Stimulated activated CD8-positive, alpha-beta memory T cell treated with anti-CD3 and anti-CD28 coated beads, Interleukin-7, amount 100 ng/mL, for 1 hour (primary cell): ENCODE results near the gene ACVR1B.
A peak's percentile ranks its signal among the peaks of the same experiment; 100 is the strongest.

Experiments
- DNase-seq, 2 donors: peaks; one replicate each; pipeline ENCODE4 v3.0.0-alpha.2; 2020; ENCODE audit warnings: low read depth in 2 of 2

Gene ACVR1B

DNA sequence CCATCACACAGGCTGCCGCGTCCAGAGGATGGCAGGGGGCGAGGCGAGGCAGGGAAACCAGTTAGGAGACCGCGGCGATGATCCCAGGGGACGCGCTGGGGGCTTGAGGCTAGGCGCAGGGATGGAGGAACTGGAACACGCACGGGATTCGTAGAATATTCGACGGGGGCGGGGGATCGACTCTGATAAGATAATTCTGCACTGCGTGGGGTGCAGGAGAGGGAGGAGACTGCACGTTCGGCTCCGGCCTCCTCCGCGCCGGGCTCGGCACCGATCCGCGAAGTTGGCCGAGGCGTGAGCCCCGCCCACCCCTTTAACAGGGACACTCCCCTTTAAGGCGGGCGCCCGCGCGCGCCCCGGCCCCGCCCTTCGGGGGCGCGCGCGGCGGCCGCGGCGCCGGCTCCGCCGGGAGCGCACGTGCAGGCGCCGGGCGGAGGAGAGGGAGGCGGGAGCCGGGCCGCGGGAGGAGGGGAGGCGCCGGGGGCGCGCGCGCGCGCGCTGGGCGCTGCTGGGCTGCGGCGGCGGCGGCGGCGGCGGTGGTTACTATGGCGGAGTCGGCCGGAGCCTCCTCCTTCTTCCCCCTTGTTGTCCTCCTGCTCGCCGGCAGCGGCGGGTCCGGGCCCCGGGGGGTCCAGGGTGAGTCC, at the start of gene ACVR1B:
ACVR1B (plus strand) TSS at position 501 of the 644 bp plus-strand sequence; CDS start at position 546, 45 bp downstream.
- DNase-seq = peak; percentile 73 to 74

GRCh38 chr12:51901881-51902280, 49.6 kb upstream of the ACVR1B start:
- DNase-seq = no peak

GRCh38 chr12:51904951-51905470, 46.5 kb upstream of the ACVR1B start:
- DNase-seq = no peak

- DNase-seq = no peak
These were observed 45.7 kb upstream of the ACVR1B start for GRCh38 chr12:51905471-51906429.

- no peak for DNase-seq
These were observed 44.9 kb upstream of the ACVR1B start for GRCh38 chr12:51906430-51907082.

- no peak for DNase-seq
These were observed 44.2 kb upstream of the ACVR1B start, which contains the start of gene ACVRL1 for GRCh38 chr12:51907083-51907855. Gene ACVRL1 (plus strand): TSS chr12:51907504. CDS start chr12:51912475, 4,971 bp downstream.

DNA sequence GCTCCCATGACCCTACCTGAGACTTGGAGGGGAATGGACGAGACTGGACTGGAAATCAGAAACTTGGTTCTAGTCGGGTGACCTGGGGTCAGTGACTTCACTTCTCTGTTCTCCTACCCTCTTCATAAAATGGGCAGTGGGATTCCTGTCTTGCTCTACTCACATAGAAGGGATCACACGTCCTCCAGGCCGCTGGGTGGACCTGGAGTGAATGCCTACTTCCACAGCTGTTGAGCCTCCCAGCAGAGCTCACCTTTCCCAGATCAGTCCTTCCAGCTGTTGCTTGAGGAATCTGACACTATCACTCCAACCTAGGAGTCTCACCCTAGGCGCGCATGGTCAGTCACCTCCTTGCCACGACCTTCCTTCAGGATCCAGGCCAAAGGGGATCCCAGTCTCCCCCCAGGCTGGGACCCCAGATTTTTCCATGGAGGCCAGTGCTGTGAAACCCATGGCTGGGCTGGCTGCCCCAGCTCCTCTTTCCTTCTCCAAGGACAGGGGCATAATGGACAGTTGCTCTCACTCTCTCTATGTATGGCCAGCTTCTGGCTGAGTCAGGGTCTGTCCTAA, 43.6 kb upstream of the ACVR1B start:
- no peak for DNase-seq

DNA sequence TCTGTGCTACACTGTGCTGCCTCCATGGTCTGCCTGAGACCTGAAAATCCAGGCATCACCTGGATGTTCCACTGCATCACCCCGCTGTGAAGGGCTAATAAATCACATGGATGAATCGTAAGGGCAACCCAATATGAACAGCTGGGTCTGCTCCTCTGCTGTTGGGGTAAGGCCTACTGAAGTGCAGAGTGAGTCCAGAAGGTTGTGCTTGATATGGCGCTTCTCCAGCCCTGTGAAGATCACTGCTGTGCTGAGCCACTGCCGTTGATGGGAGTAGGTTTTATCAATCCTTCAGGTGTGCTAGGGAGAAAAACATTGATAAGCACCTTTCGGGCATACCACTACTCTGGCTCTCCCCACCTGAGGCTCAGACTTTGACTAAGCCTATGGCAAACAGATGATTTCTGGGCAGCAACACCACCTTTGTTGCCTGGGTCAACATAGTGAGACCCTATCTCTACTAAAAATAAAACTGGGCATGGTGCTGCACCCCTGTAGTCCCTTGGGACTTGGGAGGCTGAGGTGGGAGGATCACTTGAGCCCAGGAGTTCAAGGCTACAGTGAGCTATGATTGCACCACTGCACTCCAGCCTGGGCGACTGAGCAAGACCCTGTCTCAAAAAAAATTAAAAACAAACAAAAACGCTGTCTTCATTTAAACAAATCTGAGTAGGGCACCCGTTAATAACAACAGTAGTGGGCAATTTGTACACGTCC, 42.5 kb upstream of the ACVR1B start:
- DNase-seq = no peak

GRCh38 chr12:51910168-51910567, 41.3 kb upstream of the ACVR1B start:
- no peak for DNase-seq

DNA sequence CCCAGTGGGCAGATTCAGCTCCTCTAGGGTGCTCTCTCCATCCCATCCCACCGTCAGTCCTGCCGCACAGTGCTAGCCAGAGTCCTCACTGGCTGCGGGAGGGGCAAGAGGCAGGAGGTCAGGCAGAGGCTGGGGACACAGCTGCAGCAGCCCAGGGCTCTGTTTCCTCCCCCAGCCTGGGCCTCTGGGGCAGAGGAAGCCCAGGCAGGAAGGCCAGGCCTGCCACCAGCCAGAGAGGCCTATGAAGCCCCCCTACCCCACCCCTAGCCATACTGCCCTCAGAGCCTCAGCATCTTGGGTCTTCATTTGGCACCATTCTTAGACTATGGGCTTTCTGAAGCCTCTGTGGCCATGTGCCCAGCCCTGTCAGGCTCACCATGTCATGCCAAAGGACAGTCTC, 40.8 kb upstream of the ACVR1B start:
- DNase-seq = no peak

DNA sequence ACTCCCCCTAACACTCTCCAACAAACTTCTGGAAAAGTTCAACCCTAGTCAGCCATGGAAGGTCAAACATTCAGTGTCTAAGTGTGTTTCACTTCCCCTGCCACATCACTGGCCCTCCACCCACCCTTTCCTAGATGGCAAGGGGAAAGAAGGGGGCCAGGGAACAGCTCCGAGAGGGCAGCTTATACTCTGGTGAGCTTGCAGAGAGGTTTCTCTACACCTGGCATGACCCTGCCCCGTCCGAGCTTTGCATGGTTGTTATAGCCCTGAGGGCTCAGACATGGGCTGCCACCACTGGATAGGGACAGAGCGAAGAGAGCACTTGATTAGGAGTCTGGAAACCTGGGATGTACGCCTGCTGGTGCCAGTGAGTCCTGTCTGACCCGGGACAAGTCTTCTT, 40.2 kb upstream of the ACVR1B start:
- DNase-seq = no peak

GRCh38 chr12:51911788-51912711, 39.4 kb upstream of the ACVR1B start:
- DNase-seq = no peak

- DNase-seq = no peak
These were observed 38.1 kb upstream of the ACVR1B start for GRCh38 chr12:51913071-51914033.

GRCh38 chr12:51914034-51914923, 37.2 kb upstream of the ACVR1B start:
- DNase-seq = no peak

GRCh38 chr12:51915003-51915625, 36.4 kb upstream of the ACVR1B start:
- DNase-seq = no peak

- no peak for DNase-seq
These were observed 35.5 kb upstream of the ACVR1B start for GRCh38 chr12:51915951-51916350.
